AG04450 (cell line): ENCODE measurements around the gene SPATA19. TPM values are rescaled to one million over a fixed set of nuclear protein-coding genes. Genes with fewer than 3 reads are reported as not detected.

Experiments
- CTCF ChIA-PET: fragments of 300-600, 350-600 bp; formaldehyde crosslinking; extraction: SDS; loops from one replicate; lab custom pipeline; 2022; ENCODE audit warnings: antibody characterized with exemption, inconsistent platforms; lab: Charles Lee
- POLR2A ChIA-PET: fragments of 350-600 bp; formaldehyde crosslinking; extraction: SDS; loops from one replicate; lab custom pipeline; 2021; ENCODE audit warnings: antibody characterized with exemption, inconsistent platforms; lab: Yijun Ruan, JAX
- DNase-seq: peaks from one replicate; pipeline ENCODE4 v3.0.0-alpha.2; 2011; ENCODE audit warnings: low read depth, low spot score
- H3K27ac ChIP-seq: one replicate; pipeline ENCODE4 v1.5.1; 2012; ENCODE audit warnings: low read depth, low read length, control low read depth
- H3K27me3 ChIP-seq: one replicate; pipeline ENCODE4 v1.6.0; 2012; ENCODE audit warnings: low read length; ENCODE audit not compliant: control insufficient read depth, insufficient read depth
- H3K4me3 ChIP-seq: 2 replicates; pipeline ENCODE4 v1.5.1; 2011; ENCODE audit warnings: mild to moderate bottlenecking, low read depth, low read length, control low read depth
- H3K9me3 ChIP-seq: 2 replicates; pipeline ENCODE4 v1.5.1; 2012; ENCODE audit warnings: low read length; ENCODE audit not compliant: control insufficient read depth, insufficient read depth
- CTCF ChIP-seq: IDR thresholded peaks from 2 replicates; pipeline ENCODE4 v1.5.1; 2011; ENCODE audit warnings: low read depth, low read length, control low read depth, inconsistent platforms
- polyA plus RNA-seq: library from polyadenylated mRNA; depleted of rRNA; stranded (reverse); fragments of >200 nt; gene quantifications from 2 replicates; pipeline ENCODE4 v1.2.3, GENCODE V29; 2011

SPATA19 gene
- polyA plus RNA-seq, 1 experiment = not detected

- peaks cover 68% of the 10 kb centered on the region for H3K9me3 ChIP-seq
- CTCF ChIA-PET = no interaction called here
- DNase-seq = no peak
- H3K27me3 ChIP-seq = no peaks in the 10 kb centered on the region
- no peak overlapping the region for H3K4me3 ChIP-seq
- H3K27ac ChIP-seq = no peak overlapping the region
- TF ChIP-seq CTCF = no peak
- POLR2A ChIA-PET = no interaction called here
These were observed 16.4 kb downstream of the SPATA19 start for GRCh38 chr11:133828871-133829270.

- CTCF ChIA-PET = no interaction called here
- Histone ChIP-seq H3K9me3 (peaks cover 70% of the 10 kb centered on the region), H3K27ac (no peak overlapping the region), H3K27me3 (no peaks in the 10 kb centered on the region), H3K4me3 (no peak overlapping the region)
- no peak for TF ChIP-seq CTCF
- DNase-seq = no peak
- POLR2A ChIA-PET = no interaction called here
These were observed 17.8 kb downstream of the SPATA19 start for GRCh38 chr11:133827556-133827955.

GRCh38 chr11:133826866-133827265 lies 18.4 kb downstream of the SPATA19 start:
- DNase-seq = no peak
- Histone ChIP-seq H3K4me3 (no peak overlapping the region), H3K27me3 (no peaks in the 10 kb centered on the region), H3K9me3 (peaks cover 68% of the 10 kb centered on the region), H3K27ac (no peak overlapping the region)
- POLR2A ChIA-PET = no interaction called here
- CTCF ChIA-PET = no interaction called here
- no peak for TF ChIP-seq CTCF

- no peak for TF ChIP-seq CTCF
- no peak for DNase-seq
- ChIA-PET POLR2A (no interaction called here), CTCF (no interaction called here)
- Histone ChIP-seq H3K9me3 (peaks cover 66% of the 10 kb centered on the region), H3K27ac (no peak overlapping the region), H3K27me3 (no peaks in the 10 kb centered on the region), H3K4me3 (no peak overlapping the region)
These were observed 19.6 kb downstream of the SPATA19 start for GRCh38 chr11:133825666-133826065.

GRCh38 chr11:133825156-133825555 lies 20.2 kb downstream of the SPATA19 start:
- Histone ChIP-seq H3K27me3 (no peaks in the 10 kb centered on the region), H3K9me3 (peaks cover 63% of the 10 kb centered on the region), H3K4me3 (no peak overlapping the region), H3K27ac (no peak overlapping the region)
- ChIA-PET POLR2A (no interaction called here), CTCF (no interaction called here)
- no peak for TF ChIP-seq CTCF
- no peak for DNase-seq
